ES-I3 (cell line): ENCODE measurements around the gene SLC7A4.

Source experiments
- H3K36me3 ChIP-seq: 2 replicates; pipeline ENCODE4 v1.6.1; 2013; ENCODE audit warnings: mild to moderate bottlenecking, low read length, control low read depth, moderate library complexity; ENCODE audit not compliant: insufficient read depth
- H3K4me1 ChIP-seq: 2 replicates; pipeline ENCODE4 v1.6.1; 2013; ENCODE audit warnings: mild to moderate bottlenecking, control low read depth, low read length; ENCODE audit not compliant: insufficient read depth
- H3K9ac ChIP-seq: 2 replicates; pipeline ENCODE4 v1.6.1; 2013; ENCODE audit warnings: low read depth, mild to moderate bottlenecking, low read length, moderate library complexity
- H3K9me3 ChIP-seq: 2 replicates; pipeline ENCODE4 v1.6.1; 2013; ENCODE audit warnings: mild to moderate bottlenecking, low read length, moderate library complexity; ENCODE audit not compliant: control insufficient read depth, insufficient read depth

SLC7A4 gene

GRCh38 chr22:20986365-20986764 lies 46.0 kb downstream of the SLC7A4 start:
- Histone ChIP-seq H3K9ac (no peak overlapping the region), H3K36me3 (no peaks in the 10 kb centered on the region), H3K4me1 (peaks cover 2% of the 10 kb centered on the region; the same call in 1 of the 2 replicates), H3K9me3 (no peaks in the 10 kb centered on the region)

- Histone ChIP-seq H3K9me3 (no peaks in the 10 kb centered on the region), H3K36me3 (no peaks in the 10 kb centered on the region), H3K4me1 (peaks cover 5% of the 10 kb centered on the region; the same call in 1 of the 2 replicates), H3K9ac (no peak overlapping the region)
Measured at GRCh38 chr22:20985720-20986119, 46.6 kb downstream of the SLC7A4 start.

DNA sequence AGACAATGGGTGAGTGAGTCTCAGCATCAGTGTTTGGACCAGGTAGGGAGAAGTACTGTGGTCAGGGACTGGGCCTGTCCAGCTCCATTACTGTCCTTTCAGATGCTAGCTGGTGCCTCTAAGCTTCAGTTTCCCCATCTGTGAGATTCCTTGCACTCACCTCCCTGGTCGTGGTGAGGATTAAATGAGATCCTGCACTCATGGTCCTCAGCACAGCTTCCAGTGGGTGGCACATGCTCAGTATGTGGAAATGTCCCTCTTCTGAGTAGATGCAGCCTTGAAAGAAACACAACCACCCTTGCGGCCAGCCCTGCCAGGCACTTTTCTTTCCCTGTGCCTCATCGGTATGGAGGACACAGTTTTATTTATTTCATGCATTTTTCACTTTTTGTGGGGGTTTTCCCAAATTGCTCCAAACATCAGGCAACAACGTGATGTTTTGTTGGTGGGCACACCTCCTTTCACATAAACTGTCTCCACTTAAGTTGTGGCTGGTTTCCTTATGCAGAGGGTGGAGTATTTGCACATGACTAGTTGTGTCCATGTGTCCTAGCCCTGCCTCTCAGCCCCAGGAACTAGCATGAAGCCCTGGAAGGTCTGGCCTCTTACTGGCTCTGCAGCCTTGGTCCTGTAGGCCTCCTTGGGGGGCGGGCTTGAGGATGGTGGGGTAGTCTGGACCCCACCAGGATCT lies 49.1 kb downstream of the SLC7A4 start:
- Histone ChIP-seq H3K4me1 (peaks cover 5% of the 10 kb centered on the region; the same call in 1 of the 2 replicates), H3K36me3 (no peaks in the 10 kb centered on the region), H3K9me3 (peaks cover 6% of the 10 kb centered on the region; the same call in 1 of the 2 replicates), H3K9ac (peak overlapping the region; percentile 89; the same call in 1 of the 2 replicates)

DNA sequence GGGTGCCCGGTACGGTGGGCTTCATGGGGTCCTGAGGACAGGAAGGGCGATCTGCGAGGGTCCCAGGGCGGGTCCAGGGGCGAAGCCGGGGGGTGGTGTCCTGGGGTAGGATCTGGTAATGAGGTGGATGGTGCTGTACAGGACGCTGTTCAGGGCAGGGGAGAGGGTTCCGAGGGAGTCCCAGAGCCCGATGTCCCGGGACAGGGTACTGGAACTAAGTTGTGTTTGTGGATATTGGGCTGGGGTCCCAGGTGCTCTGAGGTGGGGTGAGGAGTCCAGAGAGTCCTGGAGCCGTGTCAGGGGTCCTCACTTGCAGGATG lies 49.8 kb downstream of the SLC7A4 start:
- Histone ChIP-seq H3K4me1 (peaks cover 5% of the 10 kb centered on the region; the same call in 1 of the 2 replicates), H3K36me3 (no peaks in the 10 kb centered on the region), H3K9me3 (peaks cover 6% of the 10 kb centered on the region; the same call in 1 of the 2 replicates), H3K9ac (peak overlapping the region; percentile 89)

- H3K36me3 ChIP-seq: no peaks in the 10 kb centered on the region
- peaks cover 5% of the 10 kb centered on the region; the same call in 1 of the 2 replicates for H3K4me1 ChIP-seq
- H3K9me3 ChIP-seq: peaks cover 6% of the 10 kb centered on the region; the same call in 1 of the 2 replicates
- H3K9ac ChIP-seq: peak within 1 kb of the TSS; percentile 89
Measured at GRCh38 chr22:20981787-20982562, 50.4 kb downstream of the SLC7A4 start, which contains the start of gene LZTR1. Gene LZTR1, plus strand, starts transcription at chr22:20982297. Its CDS starts 75 bp downstream, at chr22:20982372.

DNA sequence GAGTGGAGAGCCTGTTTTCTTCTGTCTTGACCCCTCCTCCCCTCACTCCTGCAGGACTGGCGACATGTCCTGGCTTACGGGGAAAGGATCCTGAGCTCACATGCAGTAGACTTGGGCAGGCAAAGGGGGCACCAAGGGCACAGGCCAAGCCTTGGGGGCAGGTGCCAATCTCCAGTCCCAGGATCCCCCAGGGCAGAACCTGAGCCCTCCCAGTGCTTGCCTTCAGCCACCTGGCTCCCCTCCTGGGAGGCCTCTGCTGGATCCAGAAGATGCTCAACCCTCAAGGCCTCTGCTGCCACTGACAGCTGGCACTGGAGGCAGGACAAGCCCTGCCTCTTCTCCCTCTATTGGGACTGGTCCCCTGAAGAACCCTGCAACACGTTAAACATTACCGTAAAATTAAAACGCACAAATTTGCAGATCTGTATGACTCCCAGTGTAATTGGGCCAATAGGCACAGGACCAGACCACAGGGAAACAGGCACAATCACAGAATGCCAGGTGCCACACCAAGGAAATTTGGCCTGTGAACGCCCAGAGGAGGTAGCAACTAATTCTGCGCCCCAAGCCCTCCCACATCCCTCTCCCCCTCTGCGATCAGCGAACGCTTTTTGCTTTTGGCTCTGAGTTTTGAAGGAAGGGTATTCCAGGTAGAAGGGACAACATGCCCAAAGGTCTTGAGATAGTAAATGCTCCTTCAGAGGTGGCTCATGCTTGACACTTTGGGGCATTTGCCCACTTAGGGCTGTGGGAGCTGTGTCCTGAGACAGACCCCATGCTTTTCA lies 51.2 kb downstream of the SLC7A4 start:
- H3K9ac ChIP-seq: peak overlapping the region; percentile 89
- H3K36me3 ChIP-seq: no peaks in the 10 kb centered on the region
- H3K9me3 ChIP-seq: peaks cover 6% of the 10 kb centered on the region; the same call in 1 of the 2 replicates
- H3K4me1 ChIP-seq: peaks cover 5% of the 10 kb centered on the region; the same call in 1 of the 2 replicates

DNA sequence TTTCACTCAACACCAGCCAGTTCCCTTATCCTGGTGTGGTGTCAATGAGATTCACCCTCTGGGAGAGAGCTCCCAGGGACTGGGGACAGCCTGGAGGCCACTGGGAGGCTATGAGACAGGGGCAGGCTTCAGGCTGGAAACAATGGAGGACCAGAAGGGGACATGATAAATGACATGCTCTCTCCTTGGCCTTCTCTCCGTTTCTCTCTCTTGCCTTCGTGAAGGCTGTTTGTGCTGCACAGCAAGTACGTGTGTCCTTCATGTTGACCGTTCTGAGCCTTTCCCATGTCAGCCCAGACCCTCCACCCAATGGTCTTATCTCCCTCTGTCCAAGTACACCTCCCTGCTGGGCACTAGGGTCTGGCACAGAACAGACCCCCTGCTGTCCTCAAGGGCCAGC lies 51.8 kb downstream of the SLC7A4 start:
- H3K4me1 ChIP-seq: peaks cover 5% of the 10 kb centered on the region; the same call in 1 of the 2 replicates
- H3K9me3 ChIP-seq: peaks cover 6% of the 10 kb centered on the region; the same call in 1 of the 2 replicates
- H3K9ac ChIP-seq: no peak overlapping the region
- no peaks in the 10 kb centered on the region for H3K36me3 ChIP-seq

DNA sequence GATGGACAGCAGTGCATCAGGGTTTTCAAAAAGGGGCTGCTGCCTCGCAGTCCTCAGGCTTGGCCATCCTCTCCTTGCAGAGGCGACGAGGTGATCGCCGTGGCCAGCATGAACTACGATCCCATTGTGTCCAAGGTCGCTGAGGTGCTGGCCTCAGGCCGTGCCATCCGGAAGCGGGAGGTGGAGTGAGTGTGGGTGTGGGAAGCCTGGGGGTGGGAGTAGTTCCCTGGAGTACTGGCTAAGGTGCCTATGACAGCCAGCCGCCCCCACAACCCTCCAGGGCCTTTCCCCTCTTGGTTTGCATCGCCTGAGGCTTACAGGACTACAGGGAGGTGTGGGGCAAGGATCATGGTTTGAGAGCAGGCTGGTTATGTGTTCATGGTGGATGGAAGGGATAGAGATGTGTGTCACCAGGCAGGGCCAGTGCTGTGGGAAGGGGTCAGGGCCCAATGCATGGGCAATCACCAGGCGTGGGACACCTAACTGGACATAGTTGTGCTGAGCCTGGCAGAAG lies 52.4 kb downstream of the SLC7A4 start:
- Histone ChIP-seq H3K4me1 (peaks cover 5% of the 10 kb centered on the region; the same call in 1 of the 2 replicates), H3K36me3 (no peaks in the 10 kb centered on the region), H3K9ac (peak overlapping the region; percentile 47; the same call in 1 of the 2 replicates), H3K9me3 (peaks cover 6% of the 10 kb centered on the region; the same call in 1 of the 2 replicates)

- Histone ChIP-seq H3K9ac (peak overlapping the region; percentile 47; the same call in 1 of the 2 replicates), H3K9me3 (peaks cover 6% of the 10 kb centered on the region; the same call in 1 of the 2 replicates), H3K36me3 (no peaks in the 10 kb centered on the region), H3K4me1 (peaks cover 5% of the 10 kb centered on the region; the same call in 1 of the 2 replicates)
Measured at GRCh38 chr22:20979243-20979809, 53.0 kb downstream of the SLC7A4 start.
